GM12801 (cell line): ENCODE data around the gene PTBP2.

ENCODE experiments used
- CTCF ChIP-seq: IDR thresholded peaks from one replicate; pipeline ENCODE4 v1.5.1; 2011; ENCODE audit warnings: control low read depth; ENCODE audit not compliant: insufficient read length; ENCODE audit errors: extremely low read depth

Gene PTBP2

GRCh38 chr1:96843196-96843595, 121.6 kb downstream of the PTBP2 start:
- no peak for TF ChIP-seq CTCF

GRCh38 chr1:96843601-96844000, 122.0 kb downstream of the PTBP2 start:
- TF ChIP-seq CTCF: no peak

GRCh38 chr1:96845464-96845863, 123.9 kb downstream of the PTBP2 start:
- TF ChIP-seq CTCF: no peak

- no peak for TF ChIP-seq CTCF
Measured at GRCh38 chr1:96861836-96862235, 140.3 kb downstream of the PTBP2 start.

- no peak for TF ChIP-seq CTCF
Measured at GRCh38 chr1:96863449-96863848, 141.9 kb downstream of the PTBP2 start.
